Stimulated activated CD4-positive, alpha-beta T cell treated with anti-CD3 and anti-CD28 coated beads, Interleukin-4, amount 100 ng/mL, for 4 hours (primary cell): ENCODE data around the gene RBFA.
"Not testable (repeated sequence)": the region's sequence is repeated elsewhere in the genome, so short reads cannot be mapped to it uniquely, and the experiment has no call there.

Experiments
- DNase-seq, 2 experiments: peaks; one replicate each; pipeline ENCODE4 v3.0.0-alpha.2; 2020

RBFA gene

DNA sequence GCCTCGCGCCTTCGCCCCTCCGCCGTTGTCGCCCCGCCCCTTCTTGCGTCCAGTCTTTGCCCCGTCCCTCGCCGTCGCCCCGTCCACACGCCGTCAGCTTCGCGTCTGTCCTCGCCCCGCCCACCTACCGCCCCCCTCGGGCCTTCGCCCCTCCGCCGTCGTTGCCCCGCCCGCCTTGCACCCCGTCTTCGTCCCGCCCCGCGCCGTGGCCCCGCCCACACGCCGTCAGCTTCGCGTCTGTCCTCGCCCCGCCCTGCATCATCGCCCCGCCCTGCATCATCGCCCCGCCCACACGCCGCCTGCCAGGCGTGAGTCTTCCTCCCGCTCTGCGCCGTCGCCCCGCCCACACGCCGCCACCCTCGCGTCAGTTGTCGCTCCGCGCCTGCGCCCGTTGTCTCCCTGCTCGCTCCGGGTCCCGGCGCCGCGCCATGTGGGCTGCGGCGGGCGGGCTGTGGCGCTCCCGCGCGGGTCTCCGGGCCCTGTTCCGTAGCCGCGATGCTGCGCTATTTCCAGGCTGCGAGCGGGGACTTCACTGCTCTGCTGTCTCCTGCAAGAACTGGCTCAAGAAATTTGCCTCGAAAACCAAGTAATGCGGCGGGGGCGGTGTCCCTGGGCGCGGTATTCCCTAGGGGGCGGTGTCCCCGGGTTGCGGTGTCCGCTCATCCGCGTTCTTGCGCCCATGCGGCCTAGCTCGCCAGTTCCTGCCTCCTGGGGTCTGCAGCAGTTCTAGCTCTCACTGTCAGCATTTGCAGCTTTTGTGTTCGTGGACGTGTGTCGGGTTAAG is at the start of gene RBFA:
Gene RBFA, plus strand, starts transcription at position 367 of the 784 bp plus-strand sequence. Its CDS starts 62 bp downstream, at position 429.
- peak; percentile 98 to 100 for DNase-seq

DNA sequence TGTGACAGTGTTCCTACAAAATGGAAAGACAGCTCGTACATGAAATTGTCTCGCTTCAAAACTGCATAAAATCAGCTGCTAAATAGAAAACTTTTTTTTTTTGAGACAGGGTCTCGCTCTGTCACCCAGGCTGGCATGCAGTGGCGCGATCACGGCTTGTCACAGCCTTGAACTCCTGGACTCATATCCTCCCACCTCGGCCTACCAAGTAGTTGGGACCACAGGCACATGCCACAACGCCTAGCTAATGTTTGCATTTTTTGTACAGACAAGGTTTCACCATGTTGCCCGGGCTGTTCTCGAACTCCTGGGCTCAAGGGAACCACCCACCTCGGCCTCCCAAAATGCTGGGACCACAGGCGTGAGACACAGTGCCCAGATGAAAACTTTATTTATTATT is 49.1 kb upstream of the RBFA start:
- DNase-seq, result no peak

GRCh38 chr18:79986726-79987125 is 47.5 kb upstream of the RBFA start:
- no peak for DNase-seq

DNA sequence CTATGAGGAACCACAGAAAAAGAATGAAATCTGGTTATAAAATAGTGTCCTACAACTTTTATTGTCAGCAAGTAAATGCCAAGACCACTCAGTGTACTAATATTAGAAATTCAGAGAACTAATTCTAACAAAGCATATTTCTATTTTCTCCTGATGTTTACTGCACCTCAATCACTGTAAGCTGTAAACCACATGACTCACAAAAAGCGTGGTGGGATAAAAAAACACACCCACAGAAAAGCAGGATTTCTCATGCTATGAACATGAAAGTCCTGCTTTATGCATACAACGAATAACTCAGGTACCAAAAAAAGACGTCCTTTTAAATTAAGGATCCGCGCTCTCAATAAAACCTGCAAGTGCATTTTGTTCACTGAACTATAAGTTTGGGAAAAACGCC is 46.7 kb upstream of the RBFA start:
- DNase-seq, result no peak

DNA sequence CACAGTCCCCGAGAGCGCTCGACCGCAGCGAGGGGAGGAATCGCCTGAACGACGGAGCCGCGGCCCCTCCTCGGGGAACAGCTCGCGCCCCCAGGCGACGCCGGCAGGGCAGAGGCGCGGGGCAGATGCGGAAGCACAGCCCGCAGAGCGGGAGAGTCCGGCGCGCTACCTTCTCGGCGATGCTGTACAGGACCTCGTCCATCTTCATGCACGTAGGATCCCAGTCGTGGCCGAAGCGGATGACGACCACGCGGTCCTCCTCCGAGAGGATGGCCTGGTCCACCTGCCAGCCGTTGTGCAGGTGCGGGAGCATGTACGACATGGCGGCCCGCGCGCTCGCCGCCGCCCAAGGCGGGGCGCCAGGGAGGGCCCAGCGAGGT is 46.2 kb upstream of the RBFA start:
- DNase-seq, result peak; percentile 44 to 56

DNA sequence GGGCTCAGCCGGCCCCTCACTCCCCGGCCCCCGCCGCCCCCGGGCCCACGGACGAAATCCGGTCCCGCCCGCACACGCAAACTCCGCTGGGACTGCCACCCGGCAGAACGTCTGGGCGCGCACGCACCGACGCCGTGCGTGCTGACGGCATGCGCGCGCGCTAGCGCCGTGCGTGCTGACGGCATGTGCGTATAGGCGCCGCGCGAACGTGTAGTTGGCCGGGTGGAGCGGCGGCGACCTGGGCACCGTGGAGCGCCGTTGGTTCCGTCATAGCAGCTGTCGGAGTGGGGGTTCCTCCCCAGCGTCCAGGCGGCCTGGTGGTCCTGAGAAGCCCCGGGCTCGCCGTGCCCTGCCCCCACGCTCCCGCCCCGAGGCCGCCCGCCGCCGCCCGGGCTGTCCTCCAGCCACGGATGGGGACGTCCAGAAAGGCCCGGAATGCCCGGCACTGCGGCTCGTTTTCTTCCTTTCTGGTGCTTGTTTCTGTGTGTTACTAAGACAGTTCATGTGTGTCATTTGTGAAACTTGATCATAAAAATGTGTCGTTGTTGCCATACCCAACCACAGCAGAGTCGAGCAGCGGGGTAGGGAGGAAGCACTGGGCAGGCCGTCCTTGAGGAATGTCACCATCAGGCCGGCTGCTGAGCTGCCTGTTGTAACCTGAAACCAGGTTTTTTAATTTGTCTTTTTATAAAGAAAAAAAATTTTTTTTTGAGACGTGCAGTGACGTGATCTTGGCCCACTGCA is 45.6 kb upstream of the RBFA start, which contains the start of gene TXNL4A:
Gene TXNL4A, minus strand, starts transcription at position 113 of the 744 bp plus-strand sequence. CDS start 171 bp downstream, outside the sequence.
- peak; percentile 84 to 85 for DNase-seq

DNA sequence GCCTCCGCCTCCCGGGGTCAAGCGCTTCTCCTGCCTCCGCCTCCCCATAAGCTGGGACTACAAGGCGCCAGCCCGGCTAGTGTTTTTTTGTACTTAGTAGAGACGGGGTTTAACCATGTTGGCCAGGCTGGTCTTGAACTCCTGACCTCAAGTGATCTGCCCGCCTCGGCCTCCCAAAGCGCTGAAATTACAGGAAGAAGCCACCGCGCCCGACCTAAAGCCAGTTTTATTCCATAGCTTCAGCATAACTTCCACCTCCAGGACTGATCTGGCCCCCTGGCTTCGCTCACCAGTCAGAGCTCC is 45.1 kb upstream of the RBFA start:
- DNase-seq, result no peak

DNA sequence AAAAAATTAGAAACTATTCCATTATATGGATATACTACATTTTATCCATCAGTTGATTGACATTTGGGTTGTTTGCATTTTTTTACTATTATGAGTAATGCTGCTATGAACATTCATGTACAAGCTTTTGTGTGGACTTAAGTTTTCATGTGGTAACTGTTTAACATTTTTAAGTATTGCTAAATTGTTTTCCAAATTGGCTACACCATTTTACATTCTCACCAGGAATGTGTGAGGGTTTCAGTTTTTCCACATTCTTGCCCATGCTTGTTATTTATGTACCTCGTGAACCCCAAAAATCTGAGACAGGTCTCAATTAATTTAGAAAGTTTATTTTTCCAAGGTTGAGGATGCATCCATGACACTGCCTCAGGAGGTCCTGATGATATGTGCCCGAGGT is 42.7 kb upstream of the RBFA start:
- no peak for DNase-seq

- DNase-seq, result not testable (repeated sequence)
Measured at GRCh38 chr18:79999701-80000100, 34.5 kb upstream of the RBFA start.

DNA sequence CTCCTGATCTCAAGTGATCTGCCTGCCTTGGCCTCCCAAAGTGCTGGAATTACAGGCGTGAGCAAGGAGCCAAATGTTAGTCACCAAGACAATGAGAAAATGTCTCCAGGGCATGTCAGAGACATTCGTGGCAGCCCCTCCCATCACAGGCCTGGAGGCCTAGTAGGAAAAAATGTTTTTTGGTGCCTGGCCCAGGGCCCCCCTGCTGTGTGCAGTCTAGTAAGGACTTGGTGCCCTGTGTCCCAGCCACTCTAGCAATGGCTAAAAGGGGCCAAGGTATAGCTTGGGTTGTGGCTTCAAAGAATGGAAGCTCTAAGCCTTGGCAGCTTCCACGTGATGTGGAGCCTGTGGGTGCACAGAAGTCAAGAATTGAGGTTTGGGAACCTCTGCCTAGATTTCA is 33.4 kb upstream of the RBFA start:
- no peak for DNase-seq

- DNase-seq, result no peak
Measured at GRCh38 chr18:80002468-80002867, 31.8 kb upstream of the RBFA start.

DNA sequence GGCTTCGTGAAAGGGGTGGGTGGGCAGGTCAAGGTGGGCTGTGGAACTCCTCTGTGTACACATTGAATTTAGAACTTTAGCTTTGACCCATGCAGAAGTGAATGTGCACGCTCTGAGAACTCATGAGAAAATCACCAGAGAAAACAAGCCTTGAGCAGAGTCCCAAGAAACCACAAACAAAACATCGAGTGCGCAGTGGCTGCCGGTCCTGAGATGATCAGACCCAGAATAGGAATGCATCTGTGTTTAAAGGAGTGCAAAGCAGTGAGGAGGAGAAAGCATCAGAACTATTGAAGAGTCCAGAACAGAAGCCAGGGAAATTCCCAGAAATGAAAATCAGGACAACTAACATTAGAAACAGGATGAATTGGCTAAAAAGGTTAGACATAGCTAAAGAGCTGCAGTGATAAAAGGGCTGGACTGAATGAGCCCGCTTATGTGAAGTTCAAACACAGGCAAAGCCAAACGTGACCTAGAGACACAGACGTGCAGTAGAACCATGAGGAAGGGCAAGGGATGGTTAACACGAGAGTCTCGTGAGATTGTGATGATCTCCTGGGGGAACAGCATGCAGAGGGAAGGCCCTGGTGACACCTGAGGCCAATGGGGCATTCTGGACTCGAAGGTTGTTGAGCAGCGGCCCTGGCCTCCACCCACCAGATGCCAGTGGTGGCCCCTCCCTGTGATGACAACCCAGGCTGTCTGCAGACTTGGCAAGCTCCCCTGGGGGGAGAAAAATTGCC is 29.5 kb upstream of the RBFA start:
- DNase-seq, result no peak

- DNase-seq, result no peak
Measured at GRCh38 chr18:80006724-80007123, 27.5 kb upstream of the RBFA start.

GRCh38 chr18:80009661-80010550 is 24.3 kb upstream of the RBFA start:
- DNase-seq, result no peak

DNA sequence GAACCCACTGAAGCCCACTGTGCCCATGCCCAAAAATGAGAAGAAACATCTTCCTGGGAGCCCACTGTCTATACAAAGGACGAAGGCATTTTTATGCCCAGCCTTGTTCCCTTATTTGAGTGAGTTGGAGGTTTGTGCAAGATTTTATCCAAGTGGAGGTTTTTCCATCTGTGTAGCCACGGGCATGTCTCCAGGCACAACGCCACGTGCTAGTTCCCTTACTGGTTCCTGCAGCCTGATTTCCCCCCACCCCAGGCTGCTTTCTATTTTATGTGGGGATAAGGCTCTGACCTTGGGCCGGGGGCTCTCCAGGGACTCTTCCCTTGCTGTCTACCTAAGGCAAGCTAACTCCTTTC is 23.7 kb upstream of the RBFA start:
- no peak for DNase-seq

- not testable (repeated sequence) for DNase-seq
Measured at GRCh38 chr18:80011496-80012137, 22.6 kb upstream of the RBFA start.

GRCh38 chr18:80012714-80013113 is 21.5 kb upstream of the RBFA start:
- DNase-seq, result no peak

DNA sequence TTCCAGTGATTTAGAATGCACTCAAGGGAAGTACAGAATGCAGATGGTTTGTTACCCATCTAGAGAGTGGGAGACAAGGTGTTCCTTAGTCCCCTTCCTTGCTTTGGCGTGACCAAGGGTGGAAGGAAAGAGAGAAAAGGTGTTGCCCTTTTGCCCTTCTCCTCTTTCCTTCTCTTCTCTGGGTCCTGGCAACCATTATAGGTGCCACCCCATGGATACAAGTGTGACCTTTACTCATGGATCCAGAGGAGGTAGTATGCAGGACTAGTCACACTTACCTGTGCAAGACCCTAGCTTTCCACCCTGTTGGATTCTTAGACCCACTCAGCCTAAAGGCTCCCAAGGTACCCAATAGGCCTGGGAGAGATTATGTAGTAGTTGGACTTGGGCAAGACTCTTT is 11.6 kb upstream of the RBFA start:
- DNase-seq, result no peak

DNA sequence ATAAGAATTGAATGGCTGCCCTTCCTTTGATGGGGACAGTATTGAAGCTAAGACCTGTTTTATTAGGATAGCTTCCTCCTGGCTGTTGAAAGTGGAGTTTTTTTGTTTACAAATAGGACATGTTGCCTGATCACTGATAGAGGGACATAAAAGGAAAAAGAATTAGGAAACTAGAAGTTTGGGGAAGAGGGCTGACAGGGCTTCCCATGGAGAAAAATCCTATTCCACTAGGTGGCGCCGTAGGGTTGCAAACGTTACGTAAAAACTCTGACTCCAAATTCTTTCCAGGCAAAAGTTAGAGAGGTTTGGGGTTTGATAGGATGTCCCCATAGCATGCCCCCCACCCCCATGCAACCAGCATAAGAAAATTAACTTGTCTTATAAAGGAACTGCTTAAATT is 11.1 kb upstream of the RBFA start:
- no peak for DNase-seq

- no peak for DNase-seq
Measured at GRCh38 chr18:80026363-80026762, 7.9 kb upstream of the RBFA start.

GRCh38 chr18:80027719-80028118 is 6.5 kb upstream of the RBFA start:
- DNase-seq, result not testable (repeated sequence)

DNA sequence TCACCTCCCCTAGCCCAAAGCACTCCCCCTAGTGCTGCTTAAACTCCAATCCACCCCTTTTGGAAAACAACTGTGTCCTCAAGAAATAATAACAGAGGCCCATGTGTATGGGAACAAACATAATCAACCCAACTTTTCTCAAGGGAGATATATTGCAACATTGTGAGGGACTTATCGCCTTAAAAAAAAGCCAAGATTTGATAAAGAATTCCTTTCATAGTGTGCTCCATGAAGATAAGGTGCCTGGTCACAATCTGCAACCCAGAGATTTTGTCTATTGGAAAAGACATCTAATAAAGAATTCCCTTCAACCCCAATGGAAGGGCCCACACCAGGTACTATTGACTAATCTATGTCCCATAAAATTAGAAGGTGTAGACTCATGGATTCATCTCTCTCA is 4.5 kb upstream of the RBFA start:
- DNase-seq, result no peak
